ENCODE results near the gene FRZB.
A peak's percentile ranks its signal among the peaks of the same experiment; 100 is the strongest.
"Not testable (repeated sequence)": the region's sequence is repeated elsewhere in the genome, so short reads cannot be mapped to it uniquely, and the experiment has no call there.

FRZB gene

GRCh38 chr2:182890305-182890704 lies 23.9 kb upstream of the FRZB start:
- DNase-seq: no peak

GRCh38 chr2:182887753-182888415 lies 21.4 kb upstream of the FRZB start:
- no peak for DNase-seq

- DNase-seq: no peak
These were observed 20.7 kb upstream of the FRZB start for GRCh38 chr2:182887093-182887492.

GRCh38 chr2:182885771-182886170 lies 19.3 kb upstream of the FRZB start:
- no peak for DNase-seq

GRCh38 chr2:182883451-182883850 lies 17.0 kb upstream of the FRZB start:
- no peak for DNase-seq

- DNase-seq: not testable (repeated sequence)
These were observed 13.7 kb upstream of the FRZB start for GRCh38 chr2:182880100-182880499.

GRCh38 chr2:182876653-182877052 lies 10.2 kb upstream of the FRZB start:
- DNase-seq: not testable (repeated sequence)

- no peak for DNase-seq
These were observed 3.8 kb upstream of the FRZB start for GRCh38 chr2:182870227-182870626.

- no peak for DNase-seq
These were observed 1.8 kb upstream of the FRZB start for GRCh38 chr2:182868054-182868796.

- no peak for DNase-seq
These were observed 1.1 kb upstream of the FRZB start for GRCh38 chr2:182867426-182868053.

- DNase-seq: no peak
These were observed 359 bp downstream of the FRZB start for GRCh38 chr2:182866095-182866460.

- DNase-seq: no peak
These were observed 1.4 kb downstream of the FRZB start for GRCh38 chr2:182864949-182865570.

- DNase-seq: no peak
These were observed 2.8 kb downstream of the FRZB start for GRCh38 chr2:182863642-182864041.

GRCh38 chr2:182862091-182862490 lies 4.3 kb downstream of the FRZB start:
- DNase-seq: peak; percentile 54

- no peak for DNase-seq
These were observed 5.6 kb downstream of the FRZB start for GRCh38 chr2:182860858-182861257.

- DNase-seq: no peak
These were observed 7.8 kb downstream of the FRZB start for GRCh38 chr2:182858671-182859070.

GRCh38 chr2:182855376-182855775 lies 11.1 kb downstream of the FRZB start:
- no peak for DNase-seq

GRCh38 chr2:182854375-182855105 lies 11.9 kb downstream of the FRZB start:
- DNase-seq: no peak

GRCh38 chr2:182852801-182853200 lies 13.6 kb downstream of the FRZB start:
- DNase-seq: no peak

GRCh38 chr2:182852090-182852489 lies 14.3 kb downstream of the FRZB start:
- no peak for DNase-seq

GRCh38 chr2:182845794-182846417 lies 20.5 kb downstream of the FRZB start:
- DNase-seq: no peak

- no peak for DNase-seq
These were observed 30.0 kb downstream of the FRZB start for GRCh38 chr2:182836451-182836850.

- no peak for DNase-seq
These were observed 32.1 kb downstream of the FRZB start for GRCh38 chr2:182834293-182834692.

Data from left hindlimb (tissue), 1 donor.